Ishikawa (cell line): ENCODE results near the gene FOXO6.

ENCODE experiments used
- CEBPB ChIP-seq: IDR thresholded peaks from 2 replicates; pipeline ENCODE4 v1.6.1; 2012
- CREB1 ChIP-seq: IDR thresholded peaks from 2 replicates; pipeline ENCODE4 v1.6.1; 2012; ENCODE audit warnings: low read depth
- EP300 ChIP-seq: IDR thresholded peaks from 2 replicates; pipeline ENCODE4 v1.6.1; 2012; ENCODE audit warnings: borderline replicate concordance
- FOXM1 ChIP-seq: IDR thresholded peaks from 2 replicates; pipeline ENCODE4 v1.6.1; 2012; ENCODE audit warnings: low read depth, borderline replicate concordance
- NFIC ChIP-seq: IDR thresholded peaks from 2 replicates; pipeline ENCODE4 v1.6.1; 2012
- RAD21 ChIP-seq: IDR thresholded peaks from 2 replicates; pipeline ENCODE4 v1.6.1; 2012; ENCODE audit warnings: low read depth
- TAF1 ChIP-seq: IDR thresholded peaks from 2 replicates; pipeline ENCODE4 v1.6.1; 2012; ENCODE audit warnings: low read depth, mild to moderate bottlenecking
- YY1 ChIP-seq: IDR thresholded peaks from 2 replicates; pipeline ENCODE4 v1.6.1; 2012; ENCODE audit warnings: low read depth
- TF ChIP-seq, protein P1 (sequence below): IDR thresholded peaks from 2 replicates; pipeline ENCODE4 v1.6.1; 2012
- TF ChIP-seq, protein P2 (sequence below): IDR thresholded peaks from 2 replicates; pipeline ENCODE4 v1.6.1; 2012; ENCODE audit warnings: low read depth, mild to moderate bottlenecking
- TF ChIP-seq, protein P3 (sequence below): IDR thresholded peaks from 2 replicates; pipeline ENCODE4 v1.6.1; 2012

DNA sequence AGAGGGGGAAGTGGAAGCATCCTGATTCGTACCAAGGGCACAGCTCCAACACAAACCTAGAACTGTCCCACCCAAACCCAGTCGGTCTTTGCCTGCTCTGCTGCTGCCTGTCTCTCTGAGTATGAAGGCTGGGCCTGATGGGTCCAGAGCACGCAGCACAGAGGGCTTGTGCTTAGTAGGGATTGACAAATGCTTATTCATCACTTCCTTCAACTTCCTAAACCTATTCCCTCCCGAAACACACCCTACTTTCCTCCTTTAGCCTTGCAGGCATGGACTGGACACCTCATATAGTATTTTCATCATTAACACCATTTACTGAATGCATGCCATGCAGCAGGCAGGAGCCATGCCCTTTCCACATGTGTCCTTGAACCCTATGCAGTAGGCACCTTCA lies 31.3 kb downstream of the FOXO6 start:
- TF ChIP-seq, protein P1, sequence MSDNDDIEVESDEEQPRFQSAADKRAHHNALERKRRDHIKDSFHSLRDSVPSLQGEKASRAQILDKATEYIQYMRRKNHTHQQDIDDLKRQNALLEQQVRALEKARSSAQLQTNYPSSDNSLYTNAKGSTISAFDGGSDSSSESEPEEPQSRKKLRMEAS: no peak
- TF ChIP-seq, protein P2, sequence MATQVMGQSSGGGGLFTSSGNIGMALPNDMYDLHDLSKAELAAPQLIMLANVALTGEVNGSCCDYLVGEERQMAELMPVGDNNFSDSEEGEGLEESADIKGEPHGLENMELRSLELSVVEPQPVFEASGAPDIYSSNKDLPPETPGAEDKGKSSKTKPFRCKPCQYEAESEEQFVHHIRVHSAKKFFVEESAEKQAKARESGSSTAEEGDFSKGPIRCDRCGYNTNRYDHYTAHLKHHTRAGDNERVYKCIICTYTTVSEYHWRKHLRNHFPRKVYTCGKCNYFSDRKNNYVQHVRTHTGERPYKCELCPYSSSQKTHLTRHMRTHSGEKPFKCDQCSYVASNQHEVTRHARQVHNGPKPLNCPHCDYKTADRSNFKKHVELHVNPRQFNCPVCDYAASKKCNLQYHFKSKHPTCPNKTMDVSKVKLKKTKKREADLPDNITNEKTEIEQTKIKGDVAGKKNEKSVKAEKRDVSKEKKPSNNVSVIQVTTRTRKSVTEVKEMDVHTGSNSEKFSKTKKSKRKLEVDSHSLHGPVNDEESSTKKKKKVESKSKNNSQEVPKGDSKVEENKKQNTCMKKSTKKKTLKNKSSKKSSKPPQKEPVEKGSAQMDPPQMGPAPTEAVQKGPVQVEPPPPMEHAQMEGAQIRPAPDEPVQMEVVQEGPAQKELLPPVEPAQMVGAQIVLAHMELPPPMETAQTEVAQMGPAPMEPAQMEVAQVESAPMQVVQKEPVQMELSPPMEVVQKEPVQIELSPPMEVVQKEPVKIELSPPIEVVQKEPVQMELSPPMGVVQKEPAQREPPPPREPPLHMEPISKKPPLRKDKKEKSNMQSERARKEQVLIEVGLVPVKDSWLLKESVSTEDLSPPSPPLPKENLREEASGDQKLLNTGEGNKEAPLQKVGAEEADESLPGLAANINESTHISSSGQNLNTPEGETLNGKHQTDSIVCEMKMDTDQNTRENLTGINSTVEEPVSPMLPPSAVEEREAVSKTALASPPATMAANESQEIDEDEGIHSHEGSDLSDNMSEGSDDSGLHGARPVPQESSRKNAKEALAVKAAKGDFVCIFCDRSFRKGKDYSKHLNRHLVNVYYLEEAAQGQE: no peak
- TF ChIP-seq FOXM1 (no peak), TAF1 (no peak), CEBPB (no peak), CREB1 (no peak), YY1 (no peak), EP300 (no peak), RAD21 (no peak), NFIC (no peak)
- TF ChIP-seq, protein P3, sequence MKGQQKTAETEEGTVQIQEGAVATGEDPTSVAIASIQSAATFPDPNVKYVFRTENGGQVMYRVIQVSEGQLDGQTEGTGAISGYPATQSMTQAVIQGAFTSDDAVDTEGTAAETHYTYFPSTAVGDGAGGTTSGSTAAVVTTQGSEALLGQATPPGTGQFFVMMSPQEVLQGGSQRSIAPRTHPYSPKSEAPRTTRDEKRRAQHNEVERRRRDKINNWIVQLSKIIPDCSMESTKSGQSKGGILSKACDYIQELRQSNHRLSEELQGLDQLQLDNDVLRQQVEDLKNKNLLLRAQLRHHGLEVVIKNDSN: no peak
